Activated CD4-positive, alpha-beta T cell treated with anti-CD3 and anti-CD28 coated beads, Interleukin-2, amount 50 U/mL, for 48 hours (primary cell): Measurements from ENCODE around the gene LIPA.
A peak's percentile ranks its signal among the peaks of the same experiment; 100 is the strongest.
"Not testable (repeated sequence)": the region's sequence is repeated elsewhere in the genome, so short reads cannot be mapped to it uniquely, and the experiment has no call there.

Experiments used
- DNase-seq, 2 experiments: peaks; one replicate each; pipeline ENCODE4 v3.0.0-alpha.2; 2020

LIPA gene

DNA sequence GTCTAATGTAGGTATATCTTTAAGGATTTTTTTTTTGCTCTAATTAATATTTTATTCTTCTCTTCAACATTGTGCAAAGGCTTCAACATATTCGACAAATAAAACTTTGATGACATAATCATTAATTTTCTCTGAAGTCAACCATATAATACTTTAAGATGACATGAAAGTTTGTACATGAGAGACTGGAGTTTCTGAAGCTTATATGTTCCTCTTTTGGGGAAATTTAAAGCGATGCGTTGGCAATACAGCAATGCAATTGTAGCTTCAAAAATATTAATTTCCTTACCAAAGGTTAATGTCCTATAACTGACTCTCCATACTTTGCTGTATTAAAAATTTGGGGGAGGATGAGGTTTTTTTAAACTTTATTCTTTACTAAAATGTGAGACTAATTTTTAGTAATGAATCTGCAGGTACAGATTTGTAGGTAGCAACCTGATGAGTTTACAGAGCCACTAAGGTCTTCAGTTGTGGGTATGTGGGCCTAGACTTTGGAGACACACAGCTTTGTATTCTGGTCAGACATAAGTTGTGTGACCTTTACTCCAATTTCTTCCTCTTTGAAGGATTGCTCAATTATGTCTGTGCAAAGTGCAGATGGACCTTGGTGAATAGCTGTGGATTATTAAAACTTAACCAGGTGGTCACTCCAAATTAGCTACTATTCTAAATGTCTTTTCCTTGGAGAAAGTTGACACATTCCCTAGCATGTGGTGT, 18.0 kb upstream of the LIPA start:
- DNase-seq: no peak

DNA sequence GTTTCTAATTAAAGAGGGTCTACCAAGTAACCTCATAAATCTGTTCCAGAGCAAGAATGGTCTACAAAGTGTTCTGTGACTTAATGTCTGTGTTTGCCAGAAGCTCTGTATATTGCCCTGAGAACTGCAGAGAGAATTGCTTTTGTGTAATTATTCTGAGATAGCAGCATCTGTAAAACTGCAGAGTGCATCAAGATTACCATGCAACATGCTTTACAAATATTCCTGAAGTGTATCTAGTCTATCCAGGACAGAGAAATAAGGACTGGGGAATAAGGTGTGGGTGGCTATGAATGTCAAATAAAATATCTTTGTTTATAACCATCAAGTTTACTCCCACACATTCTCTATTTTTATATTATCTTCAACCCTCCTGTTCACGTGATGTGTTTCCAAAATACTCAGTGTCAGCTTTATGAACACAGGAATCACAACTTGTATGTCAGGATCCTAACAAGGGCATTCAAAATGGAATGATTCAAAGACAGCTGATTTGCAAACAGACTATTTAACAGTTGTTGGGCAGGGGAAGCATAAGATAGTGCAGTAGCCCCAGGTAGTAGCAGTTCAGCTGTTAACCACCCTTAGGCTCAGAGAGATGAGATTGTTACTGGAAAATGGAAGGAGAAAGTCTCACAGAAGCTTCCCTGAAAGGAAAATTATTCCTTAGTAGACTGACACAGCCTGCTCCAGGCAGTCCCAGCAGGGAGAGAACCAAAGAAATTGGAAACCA, 15.3 kb upstream of the LIPA start:
- DNase-seq: no peak

DNA sequence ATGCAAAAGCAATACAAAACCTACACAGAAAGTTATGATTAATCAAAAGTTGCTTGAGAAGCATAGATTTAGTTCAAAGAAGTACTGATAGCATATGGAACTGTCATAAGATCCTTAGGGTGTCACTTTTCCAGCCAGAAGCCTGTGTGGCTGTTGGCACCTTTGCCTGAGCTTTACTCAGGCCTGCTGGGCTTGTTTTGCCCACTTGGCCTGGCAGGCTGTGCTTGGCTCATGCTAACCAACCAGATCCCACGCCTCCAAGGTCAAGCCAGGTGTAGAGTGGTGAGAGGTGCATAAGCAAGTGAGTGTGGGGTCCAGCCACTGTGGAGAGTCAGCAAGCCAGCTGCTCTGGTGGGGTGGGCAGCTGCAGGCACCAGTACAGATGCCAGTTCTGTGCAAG, 12.0 kb upstream of the LIPA start:
- no peak for DNase-seq

DNA sequence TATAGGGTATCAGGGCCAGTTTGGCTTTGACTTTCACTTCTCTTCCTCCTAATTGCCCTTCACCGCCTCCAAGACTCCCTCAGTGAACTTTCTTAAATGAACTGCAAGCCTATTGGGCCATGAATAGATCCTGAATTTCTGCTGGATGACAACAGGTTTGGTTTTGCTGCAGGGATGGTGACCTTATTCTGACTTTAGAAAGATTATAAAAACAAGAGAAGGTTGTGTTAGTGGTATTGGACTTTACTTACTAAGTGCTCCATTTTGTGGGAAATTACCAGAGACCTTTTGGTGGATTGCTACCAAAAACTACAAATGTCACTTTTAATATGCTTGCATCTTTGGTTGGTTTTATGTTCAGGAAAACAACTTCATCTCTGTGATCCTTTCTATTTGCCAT, 11.5 kb upstream of the LIPA start:
- DNase-seq: no peak

DNA sequence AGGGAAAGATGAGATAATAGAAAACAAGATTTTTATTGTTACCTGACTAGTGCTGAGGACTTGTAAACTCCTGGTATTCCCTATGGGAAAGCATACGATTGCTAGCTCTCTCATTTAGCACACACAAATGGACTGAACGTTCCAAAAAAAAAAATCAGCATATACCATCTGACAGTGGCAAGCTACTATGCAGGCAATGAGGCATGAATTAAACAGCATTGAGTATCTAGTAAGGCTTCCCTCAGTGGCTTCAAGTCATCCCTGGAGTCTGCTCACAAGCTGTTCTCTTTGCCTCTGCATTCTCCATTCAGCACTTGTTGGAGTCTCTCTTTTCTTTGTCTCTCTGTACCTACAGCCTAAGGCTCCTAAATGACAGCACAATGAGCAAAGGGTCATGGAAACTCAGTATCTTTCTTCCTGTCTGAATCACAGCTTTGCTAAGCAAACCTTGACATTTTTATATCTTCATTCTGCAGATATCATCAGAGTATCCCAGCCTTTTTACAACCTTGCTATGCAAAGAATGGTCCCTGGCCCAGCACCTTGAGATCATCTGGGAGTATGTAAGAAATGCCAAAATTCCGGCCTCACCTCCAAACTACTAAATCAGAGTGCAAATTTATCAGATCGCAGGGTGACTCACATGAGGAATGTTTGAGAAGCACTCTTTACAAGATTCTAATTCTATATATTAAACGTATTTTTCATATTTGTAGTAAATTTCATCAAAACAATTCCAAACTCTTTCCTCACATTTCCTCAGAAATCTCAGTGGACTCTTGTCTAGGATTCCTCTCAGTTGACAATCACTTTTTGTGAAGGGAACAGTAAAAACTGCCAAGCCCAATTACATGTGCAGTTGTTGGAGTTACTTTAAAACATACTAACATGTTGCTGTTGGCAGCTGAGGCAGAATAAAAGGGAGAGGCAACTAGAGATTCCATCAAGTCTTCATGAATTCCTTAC, 10.8 kb upstream of the LIPA start:
- no peak for DNase-seq

DNA sequence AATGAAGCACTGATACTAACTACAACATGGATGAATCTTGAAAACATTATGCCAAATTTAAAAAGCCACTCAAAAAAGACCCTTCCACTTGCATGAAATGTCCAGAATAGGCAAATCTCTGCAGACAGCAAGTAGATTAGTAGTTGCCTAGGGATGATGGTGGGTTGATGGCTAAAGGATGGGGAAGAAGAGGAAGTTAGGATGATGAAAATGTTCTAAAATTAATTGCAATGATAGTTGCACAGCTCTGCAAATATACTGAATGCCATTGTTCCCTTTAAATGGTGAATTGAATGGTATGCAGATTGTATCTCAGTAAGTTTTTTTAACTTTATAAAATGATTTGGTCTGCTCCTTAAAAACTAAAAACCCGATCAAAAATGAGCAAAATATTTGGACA, 7.3 kb upstream of the LIPA start:
- DNase-seq: no peak

DNA sequence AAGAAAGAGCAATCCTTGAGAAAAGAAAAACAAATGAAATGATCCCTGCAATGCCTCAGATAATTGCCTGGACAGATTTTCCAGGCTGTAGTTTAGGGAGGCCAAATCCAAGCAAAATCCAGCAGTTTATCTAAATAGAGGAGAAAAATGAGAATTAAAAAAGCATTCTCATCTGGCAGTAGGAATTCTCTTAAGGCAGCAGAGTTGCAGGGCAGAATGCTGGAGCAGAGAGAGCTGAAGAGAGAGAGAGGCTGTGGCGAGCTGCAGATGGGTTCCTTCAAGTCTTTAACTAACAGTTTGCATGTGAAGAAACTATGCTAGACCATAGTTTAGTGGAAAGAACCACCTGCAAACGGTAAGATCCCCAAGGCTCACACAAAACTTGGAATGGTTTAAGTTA, 6.0 kb upstream of the LIPA start:
- DNase-seq: no peak

DNA sequence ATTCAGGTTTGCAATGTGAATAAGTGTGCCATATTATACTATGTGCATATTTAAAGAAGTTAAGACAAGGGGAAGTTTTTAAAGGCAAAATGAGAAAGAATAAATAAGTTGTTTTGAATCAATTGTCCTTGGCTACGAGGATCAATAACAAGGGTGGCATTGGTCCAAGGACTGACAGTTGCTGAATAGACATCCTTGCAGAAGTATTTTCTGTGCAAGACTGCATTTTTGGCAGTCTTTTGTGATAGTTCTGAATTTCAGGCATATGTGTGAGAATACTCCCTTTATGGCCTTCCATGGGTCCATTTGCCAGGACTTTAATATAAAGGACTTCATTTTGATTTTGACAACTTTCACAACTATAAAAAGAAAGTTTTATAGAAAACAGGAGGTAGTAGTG, 5.4 kb upstream of the LIPA start:
- DNase-seq: no peak

DNA sequence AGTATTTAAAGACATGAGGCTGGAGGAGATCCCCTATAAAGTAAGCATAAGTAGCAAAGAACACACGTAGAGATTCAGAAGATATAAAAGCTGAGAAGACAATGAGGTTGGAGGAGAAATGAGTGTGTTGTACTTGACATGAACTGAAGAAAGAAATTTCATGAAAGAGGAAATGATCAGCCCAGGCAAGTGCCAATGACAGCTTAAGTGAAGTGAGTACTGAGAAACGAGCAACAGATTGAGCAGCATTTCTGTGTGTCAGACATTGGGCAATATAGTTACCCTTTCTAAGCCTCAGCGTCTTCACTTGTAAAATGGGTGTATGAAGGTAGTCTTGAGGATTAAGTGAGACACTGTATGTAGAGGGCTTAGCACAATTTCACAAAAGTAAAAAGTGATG, 4.8 kb upstream of the LIPA start:
- no peak for DNase-seq

DNA sequence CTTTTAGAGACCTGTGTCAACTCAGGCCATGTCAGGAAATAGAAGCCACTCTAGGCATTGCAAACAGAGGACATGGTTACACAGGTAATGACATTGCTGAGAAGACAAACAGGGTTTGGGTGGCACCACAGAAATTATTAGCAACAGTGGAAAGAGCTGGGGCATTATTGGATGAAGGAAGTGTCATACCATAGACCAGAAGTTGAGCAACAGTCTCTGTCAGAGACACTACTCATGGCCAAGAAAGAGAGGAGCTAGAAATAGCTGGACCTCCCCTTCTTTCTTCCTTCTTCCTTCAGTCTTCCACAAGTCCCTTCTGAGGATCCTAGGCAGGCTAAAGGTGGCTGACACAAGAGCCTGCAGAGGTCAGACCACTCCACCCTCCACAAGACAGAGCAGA, 4.2 kb upstream of the LIPA start:
- DNase-seq: no peak

DNA sequence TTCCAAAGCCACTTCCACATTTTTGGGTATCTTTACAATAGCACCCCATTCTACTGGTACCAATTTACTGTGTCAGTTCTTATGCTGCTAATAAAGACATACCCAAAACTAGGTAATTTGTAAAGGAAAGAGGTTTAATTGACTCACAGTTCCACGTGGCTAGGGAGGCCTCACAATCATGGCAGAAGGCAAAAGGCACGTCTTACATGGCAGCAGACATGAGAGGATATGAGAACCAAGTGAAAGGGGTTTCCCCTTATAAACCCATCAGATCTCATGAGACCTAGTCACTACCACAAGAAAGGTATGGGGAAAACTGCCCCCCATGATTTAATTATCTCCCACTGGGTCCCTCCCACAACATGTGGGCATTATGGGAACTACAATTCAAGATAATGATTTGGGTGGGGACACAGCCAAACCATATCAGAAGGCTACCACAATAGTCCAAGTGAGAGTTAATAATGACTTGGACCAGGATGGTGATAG, 3.6 kb upstream of the LIPA start:
- peak; percentile 18 to 28 for DNase-seq

DNA sequence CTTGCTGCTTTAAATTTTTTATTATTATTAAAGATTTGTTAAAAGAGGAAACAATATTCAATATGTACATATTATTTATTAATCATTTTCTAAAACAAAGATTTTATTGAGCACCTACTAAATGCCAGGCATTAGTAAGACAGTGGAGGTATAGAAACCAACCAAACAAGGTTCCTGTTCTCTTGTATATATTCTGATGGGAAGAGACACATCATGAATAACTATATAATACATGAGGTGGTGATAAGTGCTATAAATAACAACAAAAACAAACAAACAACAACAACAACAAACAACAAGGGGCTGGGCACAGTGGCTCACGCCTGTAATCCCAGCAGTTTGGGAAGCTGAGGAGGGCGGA, 630 bp upstream of the LIPA start:
- DNase-seq: no peak

DNA sequence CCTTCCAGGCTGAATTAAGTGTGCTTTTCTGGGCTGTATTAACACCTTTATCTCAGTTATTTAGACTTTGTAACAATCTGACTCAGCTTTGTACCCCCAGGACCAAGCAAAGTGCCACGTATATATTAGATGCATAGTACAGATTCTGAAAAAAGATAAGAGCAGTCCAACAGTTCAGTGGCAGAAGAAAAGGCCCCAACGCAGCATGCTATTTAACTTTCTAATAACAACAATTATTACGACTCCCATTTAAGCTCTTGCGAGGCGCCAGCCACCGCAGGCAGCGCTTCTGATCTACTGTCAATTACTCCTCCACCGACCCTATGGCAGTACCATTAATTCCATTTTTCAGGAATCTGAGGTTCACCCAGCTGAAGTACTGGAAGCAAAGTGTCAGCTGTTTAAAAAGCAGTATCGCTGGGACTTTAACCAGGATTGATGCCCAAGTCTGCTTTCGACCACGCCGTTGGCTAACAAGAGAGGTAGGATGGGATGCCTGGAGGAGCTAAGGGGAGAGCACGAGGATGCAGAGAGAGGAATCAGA, 638 bp downstream of the LIPA start:
- DNase-seq: no peak

DNA sequence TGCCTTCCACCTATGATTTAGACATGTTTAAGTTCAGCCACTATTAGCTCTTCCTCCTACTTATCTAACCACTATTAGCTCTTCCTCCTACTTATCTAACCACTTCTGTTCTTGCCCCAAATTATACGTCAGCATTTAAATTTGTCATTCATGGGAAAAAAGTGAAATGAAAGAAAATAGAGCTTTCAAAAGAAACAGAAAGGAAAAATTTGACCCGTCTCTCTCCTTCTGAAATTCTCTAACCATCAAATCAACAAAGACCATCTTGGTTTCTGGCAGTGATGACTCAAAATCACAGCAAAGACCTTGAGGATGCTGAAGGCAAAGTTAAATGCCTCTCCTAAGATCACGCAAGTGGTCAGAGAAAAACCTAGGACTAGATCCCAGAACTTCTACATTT, 2.6 kb downstream of the LIPA start:
- DNase-seq: no peak

DNA sequence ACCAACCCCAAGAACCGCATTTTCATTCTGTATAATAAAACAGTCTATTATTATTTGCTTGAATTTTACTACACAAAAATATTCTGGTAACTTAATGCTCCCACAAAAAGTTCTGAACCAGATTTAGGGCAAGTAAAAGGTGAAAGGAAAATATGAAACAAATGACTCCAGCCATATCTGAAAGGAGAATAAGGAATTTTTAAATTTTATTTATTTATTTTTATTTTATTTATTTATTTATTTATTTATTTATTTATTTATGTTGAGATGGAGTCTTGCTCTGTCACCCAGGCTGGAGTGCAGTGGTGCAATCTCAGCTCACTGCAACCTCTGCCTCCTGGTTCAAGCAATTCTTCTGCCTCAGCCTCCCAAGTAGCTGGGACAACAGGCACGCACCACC, 4.0 kb downstream of the LIPA start:
- not testable (repeated sequence) for DNase-seq

DNA sequence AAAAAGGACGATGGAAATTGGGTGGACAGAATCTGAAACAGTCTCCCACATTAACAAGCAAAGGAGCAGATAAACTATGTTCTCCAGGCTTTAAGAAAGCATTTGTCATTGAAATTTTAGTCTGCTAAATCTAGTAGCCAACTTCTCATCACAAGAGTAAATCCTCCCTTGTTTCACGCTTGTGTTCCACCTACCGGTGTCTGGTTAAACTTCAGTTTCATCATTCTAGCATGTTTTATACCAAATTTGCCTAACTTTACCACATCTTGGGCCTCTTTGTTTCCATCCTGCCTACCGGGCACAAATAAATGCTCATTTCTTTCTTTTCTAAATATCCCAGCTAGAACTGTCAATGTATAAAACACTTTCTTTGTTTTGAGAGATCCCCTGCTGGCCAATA, 5.8 kb downstream of the LIPA start:
- no peak for DNase-seq

DNA sequence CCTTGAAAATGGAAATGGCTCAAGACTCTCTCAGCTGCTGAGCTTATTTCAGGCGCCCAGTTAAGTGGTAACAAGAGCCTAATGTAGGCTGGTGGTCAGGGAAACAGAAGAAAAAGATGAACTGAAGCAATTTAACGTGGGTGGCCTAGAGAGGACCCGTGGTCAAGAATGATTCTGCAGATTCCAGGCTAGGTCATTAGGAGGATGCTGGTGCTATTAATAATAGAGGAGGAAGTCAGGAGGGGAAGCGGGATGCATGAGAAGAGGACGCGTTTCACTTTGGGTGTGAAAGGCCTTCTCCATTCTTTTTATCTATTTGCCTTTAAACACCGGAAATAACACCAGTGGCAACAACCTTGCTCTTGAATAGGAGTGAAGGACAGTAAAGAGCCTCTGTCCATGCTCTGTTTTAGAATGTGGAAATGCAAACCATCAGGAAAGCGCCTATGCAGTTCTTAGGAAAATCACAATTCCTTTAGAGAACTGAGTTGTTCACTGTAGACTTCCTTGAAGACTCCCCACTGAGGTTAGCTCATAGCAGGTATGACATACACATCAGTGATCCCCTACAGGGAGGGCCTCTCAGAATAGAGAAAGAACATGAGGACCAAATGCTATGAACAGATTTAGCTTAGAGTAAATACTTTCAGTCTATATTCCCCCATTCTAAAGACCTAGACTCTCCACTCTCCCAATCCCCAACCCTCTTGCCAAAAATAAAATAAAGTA, 8.6 kb downstream of the LIPA start:
- no peak for DNase-seq

DNA sequence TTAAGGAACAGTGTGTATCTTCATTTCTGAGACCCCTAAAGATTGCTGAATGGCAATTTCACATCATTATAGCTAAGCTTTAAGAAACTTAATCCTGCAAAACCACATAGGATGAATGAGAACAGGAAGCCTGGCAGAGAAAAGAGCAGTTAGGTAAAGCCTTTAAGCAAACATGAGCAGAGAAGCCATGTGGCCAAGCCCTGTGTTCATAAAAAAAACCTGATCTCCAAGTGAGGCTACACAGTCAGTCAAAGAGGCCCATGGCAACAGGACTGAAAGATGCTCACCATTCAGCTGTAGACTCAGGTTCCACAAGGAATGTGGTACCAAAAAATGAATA, 9.3 kb downstream of the LIPA start:
- no peak for DNase-seq

DNA sequence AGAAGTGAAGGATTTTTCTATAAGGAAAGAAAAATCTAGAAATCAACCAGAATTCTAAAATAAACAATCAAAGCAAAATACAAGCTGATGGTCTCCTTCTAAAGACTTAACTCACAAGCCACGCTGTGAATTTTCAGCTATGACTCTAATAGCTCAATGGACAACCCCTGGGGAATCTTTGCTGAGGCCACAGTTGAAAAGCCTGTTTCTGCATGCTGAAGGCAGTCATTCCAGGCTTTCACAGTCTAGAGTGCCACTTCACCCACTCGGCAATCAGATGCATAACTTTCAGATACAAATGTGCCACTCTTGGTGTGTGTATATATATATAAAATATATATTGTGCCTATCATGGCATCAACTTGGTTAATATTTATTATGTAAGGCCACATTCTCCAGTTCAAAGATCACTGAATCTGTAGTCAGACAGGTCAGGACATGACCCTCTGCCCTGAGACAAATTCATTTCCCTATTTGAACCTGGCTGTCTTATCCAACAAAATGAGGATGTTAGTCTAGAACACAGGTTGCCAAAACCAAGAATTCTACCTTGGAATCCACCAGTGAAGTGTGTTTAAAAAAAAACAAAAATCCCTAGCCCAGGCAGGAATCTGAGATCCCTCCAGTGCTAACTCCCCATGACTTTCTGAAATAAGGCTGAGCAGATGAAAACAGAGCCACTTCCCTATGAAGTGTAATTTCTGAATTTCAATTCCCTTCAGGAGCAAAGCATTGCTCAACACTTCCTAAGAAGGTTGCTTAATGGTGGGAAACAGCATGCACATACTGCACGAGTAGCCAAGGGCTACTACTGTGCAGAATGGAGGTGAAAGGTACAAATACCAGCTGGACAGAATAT, 9.9 kb downstream of the LIPA start:
- no peak for DNase-seq

DNA sequence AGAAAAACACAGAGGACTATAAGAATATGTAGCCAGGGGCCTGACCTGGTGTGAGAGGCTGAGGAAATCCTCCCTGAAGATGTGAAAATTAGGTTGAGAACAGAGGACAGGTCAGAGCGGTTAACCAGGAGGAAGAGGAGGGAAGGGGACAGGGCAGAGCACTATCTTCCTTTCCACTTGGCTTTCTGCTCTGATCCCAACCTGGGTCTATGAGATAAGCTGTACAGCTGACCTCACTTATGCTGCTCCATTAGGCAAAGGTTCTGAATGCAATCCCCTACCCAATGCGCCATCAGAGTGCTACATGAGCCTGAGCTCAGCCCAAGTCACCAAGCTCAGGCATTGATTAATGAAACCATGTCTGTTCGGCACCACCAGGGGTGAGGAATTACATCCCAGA, 10.5 kb downstream of the LIPA start:
- DNase-seq: no peak

DNA sequence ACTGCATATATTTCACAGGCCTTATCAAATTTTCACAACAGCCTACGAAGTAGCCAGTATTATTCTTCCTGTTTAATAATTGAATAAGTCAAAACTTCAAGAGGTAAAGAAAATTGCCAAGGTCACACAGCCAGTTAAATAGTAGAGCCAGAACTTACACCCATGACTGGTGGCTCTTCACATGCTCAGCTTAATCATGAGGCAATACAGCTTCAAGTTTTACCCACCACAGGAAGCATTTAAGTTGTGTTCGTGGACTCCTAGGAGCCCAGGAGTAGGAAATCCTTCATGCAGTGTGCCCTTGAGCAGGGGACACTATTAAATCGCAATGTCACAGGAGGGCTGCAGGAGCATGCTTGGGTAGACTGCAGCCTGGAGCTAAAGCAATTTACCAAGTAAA, 11.1 kb downstream of the LIPA start:
- no peak for DNase-seq
